ENCODE measurements around the gene SETD2. TPM values are rescaled to one million over a fixed set of nuclear protein-coding genes. Genes with fewer than 3 reads are reported as not detected.

The SETD2 gene
- total RNA-seq, 1 experiment from 2014 or later = 47.7 TPM

DNA sequence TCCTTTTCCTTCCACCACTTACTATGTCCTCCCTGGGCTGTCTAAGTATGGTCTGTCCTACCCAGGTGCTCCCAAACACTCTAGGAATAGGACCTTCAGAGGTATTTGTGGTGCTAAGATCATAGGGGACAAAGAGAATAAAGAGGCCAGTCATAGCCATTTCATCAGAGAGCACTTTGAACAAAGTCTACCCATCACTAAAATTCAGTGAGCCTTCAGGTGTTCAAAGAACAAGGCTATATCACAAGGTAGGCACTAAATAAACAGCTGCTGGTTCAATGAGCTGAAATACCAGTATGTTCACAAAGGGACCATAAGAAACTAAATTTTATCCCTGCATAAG is 145.7 kb downstream of the SETD2 start:
- H3K36me3 ChIP-seq (ENCODE audit: low read depth) = 0 out of 2 replicates have a peak, but pooled peaks cover 4% of the 10 kb centered on the region
- 0 out of 2 replicates have a peak, but pooled peaks cover 3% of the 10 kb centered on the region for H4K20me1 ChIP-seq (ENCODE audit: insufficient read depth)
- TF ChIP-seq, protein P1, sequence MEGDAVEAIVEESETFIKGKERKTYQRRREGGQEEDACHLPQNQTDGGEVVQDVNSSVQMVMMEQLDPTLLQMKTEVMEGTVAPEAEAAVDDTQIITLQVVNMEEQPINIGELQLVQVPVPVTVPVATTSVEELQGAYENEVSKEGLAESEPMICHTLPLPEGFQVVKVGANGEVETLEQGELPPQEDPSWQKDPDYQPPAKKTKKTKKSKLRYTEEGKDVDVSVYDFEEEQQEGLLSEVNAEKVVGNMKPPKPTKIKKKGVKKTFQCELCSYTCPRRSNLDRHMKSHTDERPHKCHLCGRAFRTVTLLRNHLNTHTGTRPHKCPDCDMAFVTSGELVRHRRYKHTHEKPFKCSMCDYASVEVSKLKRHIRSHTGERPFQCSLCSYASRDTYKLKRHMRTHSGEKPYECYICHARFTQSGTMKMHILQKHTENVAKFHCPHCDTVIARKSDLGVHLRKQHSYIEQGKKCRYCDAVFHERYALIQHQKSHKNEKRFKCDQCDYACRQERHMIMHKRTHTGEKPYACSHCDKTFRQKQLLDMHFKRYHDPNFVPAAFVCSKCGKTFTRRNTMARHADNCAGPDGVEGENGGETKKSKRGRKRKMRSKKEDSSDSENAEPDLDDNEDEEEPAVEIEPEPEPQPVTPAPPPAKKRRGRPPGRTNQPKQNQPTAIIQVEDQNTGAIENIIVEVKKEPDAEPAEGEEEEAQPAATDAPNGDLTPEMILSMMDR (conservative IDR thresholded peaks at IDR 0.05) = no peak
- TF ChIP-seq EZH2 (IDR thresholded peaks at IDR 0.05; ENCODE audit: low read depth) = no peak
- H3K4me3 ChIP-seq = no peak overlapping the region
- H2AFZ ChIP-seq = no peak overlapping the region
- H3F3A ChIP-seq (ENCODE audit: insufficient read depth, low read depth) = no peaks in the 10 kb centered on the region
- no peaks in the 10 kb centered on the region for H3K9me2 ChIP-seq (ENCODE audit: insufficient read depth)
- H3K4me1 ChIP-seq (replicated peaks; ENCODE audit: insufficient read depth) = no peaks in the 10 kb centered on the region
- H3K27ac ChIP-seq = no peak overlapping the region
- no peaks in the 10 kb centered on the region for H3K79me2 ChIP-seq (ENCODE audit: low read depth)
- ChIA-PET CTCF (no interaction called here), POLR2A (ENCODE audit: unreplicated experiment) (no interaction called here)
- no peak for DNase-seq
- no TSS peak for BruUV-seq (replicated peaks)
- intact Hi-C loops (cut with micrococcal nuclease; ENCODE audit: unreplicated experiment) = no loop called here
- no peaks in the 10 kb centered on the region for H3K27me3 ChIP-seq (ENCODE audit: insufficient read depth, low read depth)
- H3K9me3 ChIP-seq (ENCODE audit: insufficient read depth, low read depth) = no peaks in the 10 kb centered on the region
- H3K4me2 ChIP-seq = no peak overlapping the region

DNA sequence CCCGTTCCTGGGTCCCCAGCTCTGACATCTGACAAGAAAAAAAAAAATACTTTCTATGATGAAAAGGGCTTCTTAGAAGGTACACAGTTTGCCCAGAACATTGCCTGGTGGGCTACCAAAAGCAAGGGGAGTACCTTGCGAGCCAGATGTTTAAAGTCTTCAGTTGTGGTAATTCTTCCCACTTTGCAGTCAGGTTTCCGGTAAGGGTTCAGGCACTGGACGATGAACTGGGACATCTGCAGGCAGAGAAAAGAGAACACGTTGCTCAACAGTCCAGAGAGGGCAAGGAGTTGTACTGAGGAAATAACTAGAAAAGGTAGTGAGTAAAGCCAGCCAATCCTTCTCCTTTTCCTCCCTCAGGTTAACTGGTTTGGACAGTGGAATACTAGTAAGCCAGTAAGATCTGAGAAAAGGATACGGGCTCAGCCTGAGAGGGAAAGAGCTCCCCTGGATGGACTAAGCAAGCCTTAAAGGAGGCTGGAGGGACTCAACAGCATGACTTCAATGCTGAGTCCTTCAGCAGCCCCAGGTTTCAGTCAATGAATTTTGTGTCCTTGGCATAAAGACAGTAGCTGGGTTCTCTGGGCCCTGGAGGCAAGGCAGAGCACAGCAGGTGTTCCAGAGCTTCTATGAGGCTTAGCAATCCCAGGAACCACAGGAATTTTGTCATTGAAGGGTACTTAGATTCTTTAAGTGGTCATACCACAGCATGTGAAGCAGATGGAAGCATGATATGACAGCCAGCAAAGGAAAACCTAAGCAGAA is 146.2 kb downstream of the SETD2 start:
- intact Hi-C loops (cut with micrococcal nuclease; ENCODE audit: unreplicated experiment) = no loop called here
- Histone ChIP-seq H3K27ac (no peak overlapping the region), H3K9me2 (ENCODE audit: insufficient read depth) (no peaks in the 10 kb centered on the region), H3K79me2 (ENCODE audit: low read depth) (no peaks in the 10 kb centered on the region), H3K4me2 (no peak overlapping the region), H3K27me3 (ENCODE audit: insufficient read depth, low read depth) (no peaks in the 10 kb centered on the region), H4K20me1 (ENCODE audit: insufficient read depth) (0 out of 2 replicates have a peak, but pooled peaks cover 3% of the 10 kb centered on the region), H2AFZ (no peak overlapping the region), H3K9me3 (ENCODE audit: insufficient read depth, low read depth) (no peaks in the 10 kb centered on the region), H3K4me3 (no peak overlapping the region), H3K36me3 (ENCODE audit: low read depth) (0 out of 2 replicates have a peak, but pooled peaks cover 4% of the 10 kb centered on the region), H3F3A (ENCODE audit: insufficient read depth, low read depth) (no peaks in the 10 kb centered on the region), H3K4me1 (replicated peaks; ENCODE audit: insufficient read depth) (no peaks in the 10 kb centered on the region)
- peak in 1 of 2 experiments; percentile 49 for DNase-seq
- POLR2A ChIA-PET (ENCODE audit: unreplicated experiment) = no interaction called here
- CTCF ChIA-PET = interaction anchor here (0.5 kb wide), 1 partner anchor 41 kb away, joined by 7 read pairs; no protein-coding TSS in a partner anchor
- no TSS peak for BruUV-seq (replicated peaks)
- TF ChIP-seq, protein P1 (conservative IDR thresholded peaks at IDR 0.05) = no peak
- TF ChIP-seq EZH2 (IDR thresholded peaks at IDR 0.05; ENCODE audit: low read depth) = no peak

DNA sequence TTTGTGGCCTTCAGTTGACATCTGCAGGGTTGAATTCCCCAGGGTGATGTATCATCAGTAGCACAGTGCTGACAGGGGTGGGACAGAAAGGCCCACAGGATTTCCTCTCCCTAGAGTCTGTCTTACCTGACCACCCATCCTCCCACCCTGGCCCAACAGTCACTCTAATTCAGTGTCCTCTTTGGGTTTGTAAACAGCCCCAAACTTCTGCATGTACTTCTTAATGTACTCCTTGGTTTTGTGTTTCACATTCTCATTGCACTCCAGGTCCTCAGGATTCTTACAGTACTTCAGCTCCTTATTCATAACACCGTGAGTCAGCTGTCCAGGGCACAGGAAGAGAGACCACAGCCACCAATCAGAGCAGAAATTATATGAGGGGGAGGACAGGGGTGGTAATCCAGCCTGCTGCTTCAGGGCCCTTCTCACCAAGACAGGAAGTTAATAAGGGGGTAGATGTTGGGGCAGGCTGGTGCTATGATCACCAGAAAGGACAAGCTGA is 146.9 kb downstream of the SETD2 start:
- POLR2A ChIA-PET (ENCODE audit: unreplicated experiment) = no interaction called here
- Histone ChIP-seq H4K20me1 (ENCODE audit: insufficient read depth) (0 out of 2 replicates have a peak, but pooled peaks cover 3% of the 10 kb centered on the region), H3K4me3 (no peak overlapping the region), H3K4me1 (replicated peaks; ENCODE audit: insufficient read depth) (no peaks in the 10 kb centered on the region), H3K27ac (no peak overlapping the region), H3K27me3 (ENCODE audit: insufficient read depth, low read depth) (no peaks in the 10 kb centered on the region), H3K4me2 (no peak overlapping the region), H3F3A (ENCODE audit: insufficient read depth, low read depth) (no peaks in the 10 kb centered on the region), H3K9me3 (ENCODE audit: insufficient read depth, low read depth) (no peaks in the 10 kb centered on the region), H3K79me2 (ENCODE audit: low read depth) (no peaks in the 10 kb centered on the region), H3K9me2 (ENCODE audit: insufficient read depth) (no peaks in the 10 kb centered on the region), H3K36me3 (ENCODE audit: low read depth) (0 out of 2 replicates have a peak, but pooled peaks cover 4% of the 10 kb centered on the region), H2AFZ (no peak overlapping the region)
- no peak for DNase-seq
- TF ChIP-seq, protein P1 (conservative IDR thresholded peaks at IDR 0.05) = no peak
- TF ChIP-seq EZH2 (IDR thresholded peaks at IDR 0.05; ENCODE audit: low read depth) = no peak
- intact Hi-C loops (cut with micrococcal nuclease; ENCODE audit: unreplicated experiment) = no loop called here
- CTCF ChIA-PET = interaction anchor here (0.5 kb wide), 1 partner anchor 40 kb away, joined by 7 read pairs; no protein-coding TSS in a partner anchor
- no TSS peak for BruUV-seq (replicated peaks)

All from PC-9 (cell line).